C4-2B (cell line): ENCODE measurements around the gene LARGE1.

ENCODE experiments used
- H3K27ac ChIP-seq: fragments of 450-650 bp; 2 replicates; pipeline ENCODE4 v1.5.1; 2017
- CTCF ChIP-seq: fragments of 450-650 bp; conservative IDR thresholded peaks from 2 replicates; pipeline ENCODE4 v1.5.1; 2017; ENCODE audit warnings: mild to moderate bottlenecking
- ZFX ChIP-seq: fragments of 450-650 bp; IDR thresholded peaks from 2 replicates; pipeline ENCODE4 v1.6.1; 2017

The LARGE1 gene

GRCh38 chr22:33561149-33561807 lies 359.0 kb downstream of the LARGE1 start:
- no peak for TF ChIP-seq CTCF
- no peak for TF ChIP-seq ZFX
- H3K27ac ChIP-seq: no peak overlapping the region

- H3K27ac ChIP-seq: no peak overlapping the region
- TF ChIP-seq CTCF (no peak), ZFX (no peak)
These were observed 362.4 kb downstream of the LARGE1 start for GRCh38 chr22:33557836-33558235.

GRCh38 chr22:33555814-33556522 lies 364.3 kb downstream of the LARGE1 start:
- no peak for TF ChIP-seq CTCF
- no peak overlapping the region for H3K27ac ChIP-seq

GRCh38 chr22:33553493-33553892 lies 366.8 kb downstream of the LARGE1 start:
- no peak overlapping the region for H3K27ac ChIP-seq
- TF ChIP-seq ZFX (no peak), CTCF (no peak)

- no peak for TF ChIP-seq CTCF
- no peak for TF ChIP-seq ZFX
- H3K27ac ChIP-seq: no peak overlapping the region
These were observed 375.6 kb downstream of the LARGE1 start for GRCh38 chr22:33544707-33545106.

- H3K27ac ChIP-seq: no peak overlapping the region
- TF ChIP-seq ZFX: no peak
- no peak for TF ChIP-seq CTCF
These were observed 377.6 kb downstream of the LARGE1 start for GRCh38 chr22:33542722-33543121.

- TF ChIP-seq ZFX (no peak), CTCF (no peak)
- no peak overlapping the region for H3K27ac ChIP-seq
These were observed 378.1 kb downstream of the LARGE1 start for GRCh38 chr22:33542153-33542552.
